ENCODE data around the gene TMEM8B.
"Not testable (repeated sequence)": the region's sequence is repeated elsewhere in the genome, so short reads cannot be mapped to it uniquely, and the experiment has no call there.

Gene TMEM8B

GRCh38 chr9:35864695-35865255 is 35.7 kb downstream of the TMEM8B start:
- DNase-seq, result no peak

- no peak for DNase-seq
Measured at GRCh38 chr9:35867538-35867937, 38.5 kb downstream of the TMEM8B start.

- no peak for DNase-seq
Measured at GRCh38 chr9:35868933-35869332, 39.9 kb downstream of the TMEM8B start.

GRCh38 chr9:35869621-35870216 is 40.7 kb downstream of the TMEM8B start:
- DNase-seq, result no peak

GRCh38 chr9:35870351-35870923 is 41.4 kb downstream of the TMEM8B start, which contains the start of gene OR13J1:
TSS of gene OR13J1 (minus strand) at chr9:35870401. CDS start at chr9:35870401, 0 bp downstream.
- DNase-seq, result no peak

GRCh38 chr9:35871545-35871944 is 42.5 kb downstream of the TMEM8B start:
- DNase-seq, result no peak

- no peak for DNase-seq
Measured at GRCh38 chr9:35872505-35872904, 43.5 kb downstream of the TMEM8B start.

- peak; percentile 91 for DNase-seq
Measured at GRCh38 chr9:35882263-35882848, 53.3 kb downstream of the TMEM8B start.

GRCh38 chr9:35882996-35883395 is 54.0 kb downstream of the TMEM8B start:
- DNase-seq, result no peak

GRCh38 chr9:35884908-35885307 is 55.9 kb downstream of the TMEM8B start:
- not testable (repeated sequence) for DNase-seq

GRCh38 chr9:35891646-35892045 is 62.6 kb downstream of the TMEM8B start:
- no peak for DNase-seq

GRCh38 chr9:35892051-35892450 is 63.0 kb downstream of the TMEM8B start:
- no peak for DNase-seq

- no peak for DNase-seq
Measured at GRCh38 chr9:35896570-35896969, 67.5 kb downstream of the TMEM8B start.

GRCh38 chr9:35897376-35898099 is 68.5 kb downstream of the TMEM8B start:
- DNase-seq, result not testable (repeated sequence)

- DNase-seq, result no peak
Measured at GRCh38 chr9:35898337-35898736, 69.3 kb downstream of the TMEM8B start.

- DNase-seq, result no peak
Measured at GRCh38 chr9:35899021-35899420, 70.0 kb downstream of the TMEM8B start.

- DNase-seq, result no peak
Measured at GRCh38 chr9:35903049-35903448, 74.0 kb downstream of the TMEM8B start.

- DNase-seq, result no peak
Measured at GRCh38 chr9:35904338-35904737, 75.3 kb downstream of the TMEM8B start.

GRCh38 chr9:35905051-35905781 is 76.2 kb downstream of the TMEM8B start:
- no peak for DNase-seq

- no peak for DNase-seq
Measured at GRCh38 chr9:35905912-35906679, 77.1 kb downstream of the TMEM8B start, which contains the start of gene HRCT1. TSS of gene HRCT1 (plus strand) at chr9:35906202. CDS start at chr9:35906288, 86 bp downstream.

- DNase-seq, result no peak
Measured at GRCh38 chr9:35906923-35907699, 78.1 kb downstream of the TMEM8B start.
